H1 (cell line): ENCODE measurements around the gene SEPTIN1. TPM values are rescaled to one million over a fixed set of nuclear protein-coding genes. Genes with fewer than 3 reads are reported as not detected.

Experiments
- CTCF ChIA-PET: fragments of 300-600 bp; sonication (Branson Sonifier 250); formaldehyde crosslinking; loops from one replicate; lab custom pipeline; 2021; ENCODE audit not compliant: partially characterized antibody; lab: Charles Lee
- POLR2A ChIA-PET: fragments of 300-600 bp; sonication (Branson Sonifier 250); formaldehyde crosslinking; loops from one replicate; lab custom pipeline; 2021; ENCODE audit warnings: inconsistent platforms; ENCODE audit not compliant: partially characterized antibody; lab: Charles Lee
- DNase-seq, 2 experiments: peaks; one replicate each; pipeline versions ENCODE4 v3.0.0 to v3.0.0-alpha.2; 2010 to 2022; ENCODE audit warnings: low spot score in 2 of 2, low read depth in 1 of 2, mixed read lengths in 1 of 2
- FAIRE-seq: peaks from 2 replicates; lab custom pipeline; 2011; peaks lifted over from hg19 to GRCh38; lab: Jason Lieb, UNC
- H2AFZ ChIP-seq: 2 replicates; pipeline ENCODE4 v1.8.1; 2012; ENCODE audit warnings: low read length, inconsistent platforms
- H2AK5ac ChIP-seq: 2 replicates; pipeline ENCODE4 v1.6.1; 2013; ENCODE audit warnings: low read depth, low read length
- H2BK120ac ChIP-seq: replicated peaks from 2 replicates; pipeline ENCODE3; 2013; ENCODE audit warnings: low read depth, low read length, inconsistent platforms
- H2BK12ac ChIP-seq: 2 replicates; pipeline ENCODE4 v1.6.1; 2013; ENCODE audit warnings: low read depth, low read length
- H2BK15ac ChIP-seq: 2 replicates; pipeline ENCODE4 v1.6.1; 2013; ENCODE audit warnings: low read length
- H2BK20ac ChIP-seq: 2 replicates; pipeline ENCODE4 v1.6.1; 2013; ENCODE audit warnings: low read length
- H2BK5ac ChIP-seq: 2 replicates; pipeline ENCODE4 v1.6.1; 2013; ENCODE audit warnings: low read depth, low read length
- H3K14ac ChIP-seq: 2 replicates; pipeline ENCODE4 v1.6.1; 2013; ENCODE audit warnings: inconsistent platforms; ENCODE audit not compliant: insufficient read length
- H3K18ac ChIP-seq: 2 replicates; pipeline ENCODE4 v1.6.1; 2013; ENCODE audit warnings: low read length; ENCODE audit errors: extremely low read depth
- H3K23ac ChIP-seq: 2 replicates; pipeline ENCODE4 v1.6.1; 2013; ENCODE audit warnings: inconsistent platforms; ENCODE audit not compliant: insufficient read length
- H3K23me2 ChIP-seq: 2 replicates; pipeline ENCODE4 v1.6.1; 2013; ENCODE audit warnings: low read depth, low read length
- H3K27ac ChIP-seq: 2 replicates; pipeline ENCODE4 v1.6.1; 2011; ENCODE audit warnings: low read depth, low read length, inconsistent platforms
- H3K27me3 ChIP-seq, 4 experiments: replicated peaks in 1 of 4; 1 replicate in 1 of 4; 2 replicates in 3 of 4; pipeline versions ENCODE4 v1.6.1 to v1.8.1; 2011 to 2013; ENCODE audit warnings: low read length in 3 of 4, mild to moderate bottlenecking in 3 of 4, inconsistent platforms in 2 of 4, mixed read lengths in 2 of 4, moderate library complexity in 1 of 4; ENCODE audit not compliant: control insufficient read depth in 3 of 4, insufficient read depth in 3 of 4; ENCODE audit errors: extremely low read depth in 1 of 4
- H3K36me3 ChIP-seq, 4 experiments: 2 replicates each; pipeline versions ENCODE4 v1.6.1 to v1.8.1; 2011 to 2013; ENCODE audit warnings: mild to moderate bottlenecking in 4 of 4, low read length in 3 of 4, moderate library complexity in 2 of 4, control low read depth in 1 of 4, inconsistent platforms in 1 of 4; ENCODE audit not compliant: insufficient read depth in 4 of 4, control insufficient read depth in 2 of 4
- H3K4ac ChIP-seq: replicated peaks from 2 replicates; pipeline ENCODE3; 2013; ENCODE audit warnings: low read length, low read depth, mixed read lengths, inconsistent platforms; ENCODE audit not compliant: insufficient read length
- H3K4me1 ChIP-seq, 4 experiments: replicated peaks in 1 of 4; 1 replicate in 1 of 4; 2 replicates in 3 of 4; pipeline versions ENCODE4 v1.6.1 to v1.8.1; 2011 to 2013; ENCODE audit warnings: low read length in 3 of 4, inconsistent platforms in 2 of 4, mixed read lengths in 1 of 4; ENCODE audit not compliant: insufficient read depth in 4 of 4, control insufficient read depth in 3 of 4
- H3K4me2 ChIP-seq, 2 experiments: 2 replicates each; pipeline versions ENCODE4 v1.6.1 to v1.8.1; 2011 to 2013; ENCODE audit warnings: low read depth in 2 of 2, low read length in 2 of 2, control low read depth in 1 of 2, inconsistent platforms in 1 of 2, mild to moderate bottlenecking in 1 of 2; ENCODE audit not compliant: insufficient read depth in 1 of 2
- H3K4me3 ChIP-seq, 4 experiments: fragments of 200-600, 300-600 bp in 1 of 4; sonication (generic), shearing (Covaris generic), sonication (Bioruptor Twin) in 1 of 4; 2 replicates each; pipeline versions ENCODE4 v1.5.1 to v1.8.1; 2011 to 2016; ENCODE audit warnings: low read length in 4 of 4, low read depth in 3 of 4, control low read depth in 2 of 4, inconsistent platforms in 2 of 4, mild to moderate bottlenecking in 2 of 4, mixed read lengths in 1 of 4, moderate library complexity in 1 of 4; ENCODE audit not compliant: insufficient read depth in 2 of 4; ENCODE audit errors: extremely low read depth in 1 of 4
- H3K56ac ChIP-seq: replicated peaks from 2 replicates; pipeline ENCODE3; 2013; ENCODE audit warnings: low read depth, mild to moderate bottlenecking, mixed read lengths, low read length, inconsistent platforms; ENCODE audit not compliant: insufficient read length
- H3K79me1 ChIP-seq: 2 replicates; pipeline ENCODE4 v1.6.1; 2013; ENCODE audit warnings: low read depth, low read length, control low read depth
- H3K79me2 ChIP-seq, 2 experiments: 2 replicates each; pipeline versions ENCODE4 v1.6.1 to v1.8.1; 2012 to 2013; ENCODE audit warnings: low read length in 2 of 2, mild to moderate bottlenecking in 2 of 2, inconsistent platforms in 1 of 2; ENCODE audit not compliant: insufficient read depth in 2 of 2, control insufficient read depth in 1 of 2
- H3K9ac ChIP-seq, 4 experiments: replicated peaks in 1 of 4; 1 replicate in 1 of 4; 2 replicates in 3 of 4; pipeline versions ENCODE4 v1.6.1 to v1.8.1; 2011 to 2013; ENCODE audit warnings: low read depth in 3 of 4, low read length in 3 of 4, control low read depth in 2 of 4, mild to moderate bottlenecking in 2 of 4, moderate library complexity in 2 of 4, inconsistent platforms in 1 of 4; ENCODE audit errors: extremely low read depth in 1 of 4
- H3K9me3 ChIP-seq, 2 experiments: 2 replicates each; pipeline versions ENCODE4 v1.6.1 to v1.8.1; 2012 to 2013; ENCODE audit warnings: mild to moderate bottlenecking in 2 of 2, moderate library complexity in 2 of 2, control low read depth in 1 of 2, inconsistent platforms in 1 of 2, low read depth in 1 of 2, low read length in 1 of 2, mixed read lengths in 1 of 2; ENCODE audit not compliant: insufficient read depth in 2 of 2
- H4K20me1 ChIP-seq, 2 experiments: replicated peaks in 1 of 2; 2 replicates each; pipeline versions ENCODE3 to v1.8.1; 2011 to 2013; ENCODE audit warnings: inconsistent platforms in 2 of 2, low read length in 2 of 2, mild to moderate bottlenecking in 1 of 2; ENCODE audit not compliant: insufficient read depth in 2 of 2, control insufficient read depth in 1 of 2
- H4K5ac ChIP-seq: 2 replicates; pipeline ENCODE4 v1.6.1; 2013; ENCODE audit warnings: low read length, low read depth, mixed read lengths, inconsistent platforms; ENCODE audit not compliant: insufficient read length
- H4K8ac ChIP-seq: 2 replicates; pipeline ENCODE4 v1.8.0; 2013; ENCODE audit warnings: mild to moderate bottlenecking, moderate library complexity, low read length, inconsistent platforms; ENCODE audit not compliant: insufficient read depth; ENCODE audit errors: extremely low read depth
- H4K91ac ChIP-seq: replicated peaks from 2 replicates; pipeline ENCODE3; 2013; ENCODE audit warnings: low read length, mixed read lengths, inconsistent platforms; ENCODE audit not compliant: insufficient read length
- CBX5 ChIP-seq: fragments of 300-800, 300-1000 bp; sonication (generic); IDR thresholded peaks from 2 replicates; pipeline ENCODE4 v1.7.1; 2016; ENCODE audit warnings: antibody characterized with exemption, low read length, low read depth
- CEBPB ChIP-seq: IDR thresholded peaks from 2 replicates; pipeline ENCODE4 v1.6.1; 2012; ENCODE audit warnings: low read depth, low read length
- CHD2 ChIP-seq: IDR thresholded peaks from 2 replicates; pipeline ENCODE4 v1.6.1; 2012; ENCODE audit warnings: low read length, improper control_type of control experiment
- EZH2 ChIP-seq: fragments of 200-600 bp; sonication (generic); IDR thresholded peaks from 2 replicates; pipeline ENCODE4 v1.7.1; 2012; ENCODE audit warnings: low read depth, mild to moderate bottlenecking, moderate library complexity, low read length, inconsistent platforms; ENCODE audit not compliant: severe bottlenecking
- POLR2A ChIP-seq, 2 experiments: IDR thresholded peaks; 1 replicate in 1 of 2; 2 replicates in 1 of 2; pipeline ENCODE4 v1.6.1; 2011; ENCODE audit warnings: low read depth in 2 of 2, low read length in 2 of 2, mild to moderate bottlenecking in 2 of 2; ENCODE audit errors: control extremely low read depth in 1 of 2
- RNF2 ChIP-seq: fragments of 200-900, 300-1000 bp; sonication (generic); IDR thresholded peaks from 2 replicates; pipeline ENCODE4 v1.7.1; 2016; ENCODE audit warnings: borderline replicate concordance, low read depth, mild to moderate bottlenecking, antibody characterized with exemption, low read length; ENCODE audit not compliant: poor library complexity, severe bottlenecking; ENCODE audit errors: missing control alignments
- SIRT6 ChIP-seq: IDR thresholded peaks from one replicate; pipeline ENCODE4 v1.7.1; 2012; ENCODE audit warnings: low read length, inconsistent platforms
- SP4 ChIP-seq: IDR thresholded peaks from 2 replicates; pipeline ENCODE4 v1.6.1; 2012; ENCODE audit warnings: low read length, inconsistent platforms
- TEAD4 ChIP-seq: IDR thresholded peaks from 2 replicates; pipeline ENCODE4 v1.6.1; 2012; ENCODE audit warnings: low read depth, low read length, inconsistent platforms, mixed read lengths
- YY1 ChIP-seq: IDR thresholded peaks from 2 replicates; pipeline ENCODE4 v1.6.1; 2011; ENCODE audit warnings: low read depth, mild to moderate bottlenecking, low read length
- WGBS, 2 experiments: shearing (Covaris generic) in 1 of 2; methylation state at CpG; one replicate each; pipeline versions ENCODE4 v1.1.6 to v1.1.7; 2013 to 2015; ENCODE audit warnings: low lambda C conversion rate in 2 of 2, mixed read lengths in 2 of 2, inconsistent platforms in 1 of 2, low coverage in 1 of 2, missing lambda C conversion rate in 1 of 2; ENCODE audit not compliant: insufficient replicate concordance in 2 of 2, insufficient coverage in 1 of 2, insufficient read length in 1 of 2; ENCODE audit errors: extremely low coverage in 1 of 2, missing lambda C conversion rate in 1 of 2; 5-methylcytosine and 5-hydroxymethylcytosine counted together
- polyA plus RNA-seq, 7 experiments: library from polyadenylated mRNA; depleted of rRNA in 3 of 7; stranded (reverse) in 5 of 7; unstranded in 2 of 7; fragments of >200 nt in 5 of 7; fragments of 200-250 nt in 2 of 7; gene quantifications; 1 replicate in 5 of 7; 2 replicates in 1 of 7; 4 replicates in 1 of 7; pipeline versions ENCODE4 v1.2.1 to v1.2.3, GENCODE V29; 2011 to 2013; ENCODE audit warnings: missing spikeins in 2 of 7, mixed read lengths in 2 of 7
- total RNA-seq: library from RNA; stranded (reverse); fragmentation: NEBNext Ultra II Directional; extraction: Animal tissue kit (Norgen Biotek cat#: 25700); gene quantifications from 2 replicates; pipeline ENCODE4 v1.2.1, GENCODE V29; 2021

SEPTIN1 gene
- total and polyA plus RNA-seq, 2 of the 8 experiments (the other 6 are each of a cell fraction or from before 2014, with no cell fraction given) = 0.24 to 1.4 TPM

GRCh38 chr16:30416047-30416603 is 33.8 kb upstream of the SEPTIN1 start:
- H2BK120ac ChIP-seq = no peak overlapping the region
- no peaks in the 10 kb centered on the region for H3K79me2 ChIP-seq
- no peak overlapping the region for H2BK20ac ChIP-seq
- H3K23me2 ChIP-seq = peaks cover 7% of the 10 kb centered on the region; the same call in 1 of the 2 replicates
- DNase-seq (no peak), FAIRE-seq (no peak)
- H2BK15ac ChIP-seq = no peak overlapping the region
- H3K56ac ChIP-seq = no peak overlapping the region
- H4K91ac ChIP-seq = no peak overlapping the region
- no peak overlapping the region for H3K23ac ChIP-seq
- H3K4me2 ChIP-seq = no peak overlapping the region
- no peak overlapping the region for H2AFZ ChIP-seq
- peaks cover 2 to 12% of the 10 kb centered on the region in 2 experiments for H4K20me1 ChIP-seq
- no peak overlapping the region for H3K4ac ChIP-seq
- H2AK5ac ChIP-seq = no peak overlapping the region
- no peak overlapping the region for H3K27ac ChIP-seq
- H3K4me3 ChIP-seq = no peak overlapping the region
- no peak overlapping the region for H4K5ac ChIP-seq
- H3K18ac ChIP-seq = no peak overlapping the region
- peaks cover 3 to 6% (median 5%) of the 10 kb centered on the region in 4 experiments; a peak in 6 of 7 replicates for H3K4me1 ChIP-seq
- H3K79me1 ChIP-seq = peaks cover 9% of the 10 kb centered on the region; the same call in 1 of the 2 replicates
- 91% methylated on average over 4 of the region's 4 CpGs; no CpG with 5 or more reads in 1 of the 2 experiments for whole genome bisulfite sequencing, 2 experiments
- TF ChIP-seq CHD2 (no peak), SIRT6 (no peak), RNF2 (no peak), YY1 (no peak), CEBPB (no peak), TEAD4 (no peak), SP4 (no peak), POLR2A (IDR thresholded peaks at IDR 0.05; ENCODE audit: control extremely low read depth in 1 of 2, low read depth in 2 of 2, low read length in 2 of 2) (no peak), CBX5 (no peak), EZH2 (no peak)
- H4K8ac ChIP-seq = no peak overlapping the region
- H3K9ac ChIP-seq = no peak overlapping the region
- peaks cover 0 to 15% (median 4%) of the 10 kb centered on the region in 4 experiments; a peak in 7 of 8 replicates for H3K36me3 ChIP-seq
- H2BK12ac ChIP-seq = no peak overlapping the region
- H3K27me3 ChIP-seq = no peaks in the 10 kb centered on the region
- ChIA-PET POLR2A (interaction anchor here (1.2 to 4.0 kb wide), 3 partner anchors 9 to 28 kb away, joined by 3 to 34 read pairs (median 4); partner anchors contain the start of genes ZNF48 and ZNF771), CTCF (interaction anchor here (0.6 to 3.3 kb wide), 5 partner anchors 9 to 227 kb away, joined by 3 to 13 read pairs (median 3); partner anchors contain the start of genes TBC1D10B and ZNF771)
- no peak overlapping the region for H3K14ac ChIP-seq
- H3K9me3 ChIP-seq = no peaks in the 10 kb centered on the region
- no peak overlapping the region for H2BK5ac ChIP-seq
